Putamen (tissue), 1 donor: ENCODE results near the gene ATF5.

Source experiments
- DNase-seq: peaks from one replicate; pipeline ENCODE4 v3.0.0-alpha.2; 2016; ENCODE audit warnings: low spot score

Gene ATF5

GRCh38 chr19:49894879-49895565 is 34.0 kb upstream of the ATF5 start:
- no peak for DNase-seq

- DNase-seq = no peak
These were observed 33.3 kb upstream of the ATF5 start for GRCh38 chr19:49895566-49896297.

- no peak for DNase-seq
These were observed 32.0 kb upstream of the ATF5 start, which contains the start of gene IL4I1 for GRCh38 chr19:49896863-49897621. Gene IL4I1 (minus strand): TSS chr19:49896887. CDS start chr19:49896160, 727 bp downstream.

- no peak for DNase-seq
These were observed 24.9 kb upstream of the ATF5 start for GRCh38 chr19:49904136-49904535.

GRCh38 chr19:49906879-49907564 is 22.0 kb upstream of the ATF5 start:
- DNase-seq = peak; percentile 61

GRCh38 chr19:49907745-49908446 is 21.1 kb upstream of the ATF5 start:
- no peak for DNase-seq

- DNase-seq = no peak
These were observed 20.3 kb upstream of the ATF5 start for GRCh38 chr19:49908480-49909420.

GRCh38 chr19:49910179-49910578 is 18.8 kb upstream of the ATF5 start:
- no peak for DNase-seq

GRCh38 chr19:49911381-49912145 is 17.4 kb upstream of the ATF5 start:
- peak; percentile 36 for DNase-seq

GRCh38 chr19:49912965-49913685 is 15.9 kb upstream of the ATF5 start:
- no peak for DNase-seq

- DNase-seq = no peak
These were observed 15.3 kb upstream of the ATF5 start for GRCh38 chr19:49913720-49914119.

- no peak for DNase-seq
These were observed 13.7 kb upstream of the ATF5 start for GRCh38 chr19:49915271-49915670.

- no peak for DNase-seq
These were observed 11.9 kb upstream of the ATF5 start for GRCh38 chr19:49916839-49917733.

GRCh38 chr19:49918089-49918488 is 10.9 kb upstream of the ATF5 start:
- DNase-seq = no peak

- no peak for DNase-seq
These were observed 8.2 kb upstream of the ATF5 start for GRCh38 chr19:49920624-49921363.

- no peak for DNase-seq
These were observed 6.9 kb upstream of the ATF5 start for GRCh38 chr19:49921871-49922795.
